Endodermal cell (in vitro differentiated cells): ENCODE data around the gene NUDT16L1. TPM values are rescaled to one million over a fixed set of nuclear protein-coding genes. Genes with fewer than 3 reads are reported as not detected.

Experiments used
- DNase-seq: peaks from one replicate; pipeline ENCODE4 v3.0.0-alpha.2; 2017
- H3K27ac ChIP-seq: 2 replicates; pipeline ENCODE4 v1.5.1; 2013; ENCODE audit warnings: mild to moderate bottlenecking, low read depth, low read length, moderate library complexity
- H3K27me3 ChIP-seq: 2 replicates; pipeline ENCODE4 v1.6.1; 2013; ENCODE audit warnings: mild to moderate bottlenecking, low read length, moderate library complexity; ENCODE audit not compliant: insufficient read depth, control insufficient read depth, poor library complexity, severe bottlenecking
- H3K36me3 ChIP-seq: 2 replicates; pipeline ENCODE4 v1.7.0; 2013; ENCODE audit warnings: mild to moderate bottlenecking, low read length, moderate library complexity; ENCODE audit not compliant: control insufficient read depth, insufficient read depth
- H3K4me1 ChIP-seq: one replicate; pipeline ENCODE4 v1.7.0; 2013; ENCODE audit warnings: low read length; ENCODE audit not compliant: control insufficient read depth, insufficient read depth
- H3K4me3 ChIP-seq: 2 replicates; pipeline ENCODE4 v1.5.1; 2013; ENCODE audit warnings: mild to moderate bottlenecking, low read length, moderate library complexity
- H3K9ac ChIP-seq: 2 replicates; pipeline ENCODE4 v1.6.1; 2013; ENCODE audit warnings: mild to moderate bottlenecking, low read length, moderate library complexity; ENCODE audit not compliant: poor library complexity, severe bottlenecking; ENCODE audit errors: extremely low read depth
- H3K9me3 ChIP-seq: 2 replicates; pipeline ENCODE4 v1.6.1; 2013; ENCODE audit warnings: mild to moderate bottlenecking, low read length, moderate library complexity; ENCODE audit not compliant: control insufficient read depth
- H3K27ac Mint-ChIP-seq: 2 replicates; pipeline ENCODE4 v1.8.0; 2020; ENCODE audit warnings: mixed read lengths
- H3K27me3 Mint-ChIP-seq: 2 replicates; pipeline ENCODE4 v1.8.0; 2021; ENCODE audit warnings: mild to moderate bottlenecking, mixed read lengths; ENCODE audit not compliant: insufficient read depth
- H3K36me3 Mint-ChIP-seq: 2 replicates; pipeline ENCODE4 v1.8.0; 2020; ENCODE audit warnings: low read depth, mixed read lengths
- H3K4me1 Mint-ChIP-seq: 2 replicates; pipeline ENCODE4 v1.8.0; 2020; ENCODE audit warnings: mixed read lengths
- H3K4me3 Mint-ChIP-seq: 2 replicates; pipeline ENCODE4 v1.8.0; 2020; ENCODE audit warnings: mild to moderate bottlenecking, moderate library complexity, mixed read lengths
- H3K9me3 Mint-ChIP-seq: 2 replicates; pipeline ENCODE4 v1.8.0; 2020; ENCODE audit warnings: mild to moderate bottlenecking, mixed read lengths
- WGBS, 2 experiments: methylation state at CpG; one replicate each; pipeline versions ENCODE4 v1.1.5 to v1.1.7; 2013; ENCODE audit warnings: missing lambda C conversion rate in 2 of 2, mixed read lengths in 1 of 2; ENCODE audit not compliant: insufficient coverage in 1 of 2, insufficient read length in 1 of 2; 5-methylcytosine and 5-hydroxymethylcytosine counted together
- total RNA-seq, 2 donors: library from RNA; stranded (reverse); fragmentation: NEBNext Ultra II Directional in 1 of 2; extraction: Animal tissue kit (Norgen Biotek cat#: 25700) in 1 of 2; gene quantifications; 2 replicates in 1 of 2; 3 replicates in 1 of 2; pipeline ENCODE4 v1.2.1, GENCODE V29; 2021
- TF ChIP-seq, protein P1 (sequence below): fragments of 200-600 bp; sonication (generic); conservative IDR thresholded peaks from 2 replicates; pipeline ENCODE4 v1.5.0; 2021; ENCODE audit warnings: antibody characterized with exemption, mild to moderate bottlenecking

Gene NUDT16L1
- total RNA-seq, 2 donors from 2014 or later = 38.6 to 40.7 TPM

DNA sequence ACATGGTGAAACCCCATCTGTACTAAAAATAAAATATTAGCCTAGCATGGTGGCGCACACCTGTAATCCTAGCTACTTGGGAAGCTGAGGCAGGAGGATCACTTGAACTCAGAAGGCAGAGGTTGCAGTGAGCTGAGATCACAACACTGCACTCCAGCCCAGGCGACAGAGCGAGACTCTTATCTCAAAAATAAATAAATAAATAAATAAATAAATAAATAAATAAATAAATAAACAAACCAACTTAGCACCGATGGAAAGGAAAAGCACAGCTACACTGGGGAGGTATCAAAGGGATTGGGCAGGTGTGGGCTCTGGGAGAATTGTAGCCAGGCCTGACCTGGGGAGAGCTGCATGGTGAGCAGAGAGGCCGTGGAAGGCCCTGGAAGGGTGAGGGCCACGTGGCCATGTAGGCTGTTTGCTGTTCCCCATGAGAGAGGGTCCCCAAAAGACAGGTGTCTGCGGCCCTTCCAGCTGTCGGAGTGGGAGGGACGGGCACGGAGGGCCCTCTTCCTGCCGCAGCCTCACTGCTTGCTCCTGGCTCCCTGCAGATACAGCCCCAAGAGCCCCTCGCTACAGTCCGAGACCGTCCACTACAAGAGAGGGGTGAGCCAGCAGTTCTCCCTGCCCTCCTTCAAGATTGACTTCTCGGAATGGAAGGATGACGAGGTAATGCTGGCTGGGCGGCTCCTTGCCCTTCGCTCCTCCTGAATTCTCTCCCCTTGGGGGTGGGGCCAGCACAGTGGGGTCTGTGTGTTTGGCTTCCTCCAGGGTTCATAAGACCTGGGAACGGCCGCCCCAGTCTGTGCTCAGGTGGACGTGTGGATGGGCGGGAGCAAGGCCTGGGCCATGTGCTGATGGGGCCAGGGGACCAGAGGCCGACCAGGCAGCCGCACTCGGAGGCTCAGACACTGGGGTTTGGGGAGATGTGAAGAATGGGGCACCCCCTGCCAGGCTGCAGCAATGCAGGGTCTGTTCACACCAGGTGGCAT is 36.4 kb upstream of the NUDT16L1 start:
- peaks cover 28% of the 10 kb centered on the region for H3K36me3 ChIP-seq
- H3K27ac ChIP-seq = no peak overlapping the region
- H3K9ac ChIP-seq = no peak overlapping the region
- no peaks in the 10 kb centered on the region for H3K9me3 ChIP-seq
- Mint-ChIP-seq H3K9me3 (no peaks in the 10 kb centered on the region), H3K36me3 (peaks cover 37% of the 10 kb centered on the region), H3K4me1 (peaks cover 16% of the 10 kb centered on the region), H3K4me3 (no peak overlapping the region), H3K27ac (no peak overlapping the region), H3K27me3 (no peaks in the 10 kb centered on the region)
- TF ChIP-seq, protein P1, sequence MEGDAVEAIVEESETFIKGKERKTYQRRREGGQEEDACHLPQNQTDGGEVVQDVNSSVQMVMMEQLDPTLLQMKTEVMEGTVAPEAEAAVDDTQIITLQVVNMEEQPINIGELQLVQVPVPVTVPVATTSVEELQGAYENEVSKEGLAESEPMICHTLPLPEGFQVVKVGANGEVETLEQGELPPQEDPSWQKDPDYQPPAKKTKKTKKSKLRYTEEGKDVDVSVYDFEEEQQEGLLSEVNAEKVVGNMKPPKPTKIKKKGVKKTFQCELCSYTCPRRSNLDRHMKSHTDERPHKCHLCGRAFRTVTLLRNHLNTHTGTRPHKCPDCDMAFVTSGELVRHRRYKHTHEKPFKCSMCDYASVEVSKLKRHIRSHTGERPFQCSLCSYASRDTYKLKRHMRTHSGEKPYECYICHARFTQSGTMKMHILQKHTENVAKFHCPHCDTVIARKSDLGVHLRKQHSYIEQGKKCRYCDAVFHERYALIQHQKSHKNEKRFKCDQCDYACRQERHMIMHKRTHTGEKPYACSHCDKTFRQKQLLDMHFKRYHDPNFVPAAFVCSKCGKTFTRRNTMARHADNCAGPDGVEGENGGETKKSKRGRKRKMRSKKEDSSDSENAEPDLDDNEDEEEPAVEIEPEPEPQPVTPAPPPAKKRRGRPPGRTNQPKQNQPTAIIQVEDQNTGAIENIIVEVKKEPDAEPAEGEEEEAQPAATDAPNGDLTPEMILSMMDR = no peak
- H3K4me1 ChIP-seq = peaks cover 3% of the 10 kb centered on the region
- H3K27me3 ChIP-seq = no peaks in the 10 kb centered on the region
- no peak for DNase-seq
- H3K4me3 ChIP-seq = no peak overlapping the region
- WGBS, 2 experiments = 87 to 96% methylated on average over 11 to 23 of the region's 25 CpGs

DNA sequence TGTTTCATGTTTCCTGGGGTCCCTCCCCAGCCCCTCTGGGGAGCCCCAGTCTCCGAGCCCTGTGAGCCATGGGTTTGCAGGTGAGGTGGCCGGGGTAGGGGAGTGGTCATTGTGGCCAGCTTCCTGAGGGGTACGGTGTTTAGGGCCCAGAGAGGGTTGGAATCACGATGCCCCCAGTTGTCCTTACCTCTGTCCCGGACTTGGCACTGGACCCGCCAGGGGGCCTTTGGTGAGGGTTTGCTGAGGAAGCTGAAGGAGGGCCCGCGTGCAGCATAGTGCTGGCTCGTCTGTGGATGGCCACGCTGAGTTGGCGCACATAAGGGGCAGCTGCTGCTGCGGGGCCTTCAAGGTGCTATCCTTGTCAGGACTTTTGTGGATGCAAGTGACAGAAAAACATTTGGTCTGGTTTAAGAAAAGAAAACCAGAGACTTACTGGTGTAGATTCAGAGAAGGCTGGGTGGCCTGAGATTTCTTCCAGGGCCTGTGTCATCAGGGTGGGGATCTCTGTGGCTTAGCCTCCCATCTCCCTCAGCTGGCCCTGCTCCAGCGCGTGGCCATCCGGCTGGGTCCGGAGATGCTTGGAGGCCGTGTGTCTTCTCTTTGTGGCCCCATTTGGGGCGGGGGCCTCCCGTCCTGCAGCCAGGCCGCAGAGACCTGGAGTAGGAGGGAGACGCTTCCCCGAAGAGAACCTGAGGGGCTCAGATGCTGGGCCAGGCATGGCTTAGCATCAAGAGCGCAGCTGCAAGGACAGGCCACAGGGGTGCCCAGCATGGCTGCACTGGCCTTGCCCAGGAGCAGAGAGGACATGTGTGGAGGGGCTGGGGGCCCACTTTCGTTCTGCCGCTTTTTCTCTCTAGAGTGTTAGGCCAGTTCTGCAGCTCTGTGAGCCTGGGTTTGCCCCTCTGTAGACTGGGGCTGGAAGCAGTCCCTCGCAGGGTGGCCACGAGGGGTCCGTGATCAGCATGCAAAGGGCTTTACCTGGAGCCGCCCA is 33.7 kb upstream of the NUDT16L1 start:
- WGBS, 2 experiments = 91 to 96% methylated on average over 22 to 29 of the region's 29 CpGs
- Histone ChIP-seq H3K27me3 (no peaks in the 10 kb centered on the region), H3K9ac (no peak overlapping the region), H3K27ac (peak overlapping the region; percentile 29), H3K36me3 (peaks cover 28% of the 10 kb centered on the region), H3K9me3 (no peaks in the 10 kb centered on the region), H3K4me1 (no peaks in the 10 kb centered on the region), H3K4me3 (no peak overlapping the region)
- Mint-ChIP-seq H3K27ac (no peak overlapping the region), H3K27me3 (no peaks in the 10 kb centered on the region), H3K36me3 (peaks cover 38% of the 10 kb centered on the region), H3K4me1 (peaks cover 11% of the 10 kb centered on the region), H3K4me3 (no peak overlapping the region), H3K9me3 (no peaks in the 10 kb centered on the region)
- TF ChIP-seq, protein P1 = no peak
- no peak for DNase-seq

DNA sequence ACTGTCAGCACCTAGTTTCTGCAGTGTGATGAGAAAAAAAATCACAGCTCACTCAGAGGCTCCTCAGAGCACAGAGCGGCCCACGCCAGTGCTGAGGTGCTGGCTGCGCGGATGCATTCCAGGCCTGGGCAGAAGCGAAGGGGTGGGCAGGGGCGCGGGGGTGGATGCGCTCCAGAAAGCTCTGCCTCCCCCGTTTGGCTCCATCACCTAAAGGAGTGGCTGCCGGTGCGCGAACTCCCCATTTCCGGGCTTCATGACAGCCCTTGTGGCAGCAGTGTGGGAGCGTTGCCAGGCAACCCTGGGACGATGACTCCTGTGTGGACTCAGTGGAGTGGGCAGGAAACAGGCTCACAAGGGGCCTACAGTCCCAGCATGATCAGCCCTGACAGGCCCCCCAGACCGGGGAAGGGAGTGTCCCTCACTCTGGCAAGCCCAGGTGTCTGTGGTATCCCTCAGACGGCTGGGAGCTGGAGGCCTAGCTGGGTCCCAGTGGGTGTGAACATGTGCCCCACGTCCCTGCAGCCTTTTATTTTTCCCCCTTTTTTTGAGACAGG is 32.8 kb upstream of the NUDT16L1 start:
- H3K36me3 ChIP-seq = peaks cover 30% of the 10 kb centered on the region
- no peak overlapping the region for H3K4me3 ChIP-seq
- TF ChIP-seq, protein P1 = no peak
- H3K9ac ChIP-seq = no peak overlapping the region
- H3K27me3 ChIP-seq = no peaks in the 10 kb centered on the region
- peak overlapping the region; percentile 29 for H3K27ac ChIP-seq
- 75 to 91% methylated on average over 14 to 18 of the region's 18 CpGs for WGBS, 2 experiments
- H3K9me3 ChIP-seq = no peaks in the 10 kb centered on the region
- Mint-ChIP-seq H3K4me3 (no peak overlapping the region), H3K36me3 (peaks cover 33% of the 10 kb centered on the region), H3K9me3 (no peaks in the 10 kb centered on the region), H3K27ac (no peak overlapping the region), H3K27me3 (no peaks in the 10 kb centered on the region), H3K4me1 (peaks cover 9% of the 10 kb centered on the region)
- no peaks in the 10 kb centered on the region for H3K4me1 ChIP-seq
- no peak for DNase-seq
